RWPE1 (cell line): ENCODE measurements around the gene CARMIL1.

Experiments
- CTCF ChIA-PET: fragments of 350-600 bp; sonication (Branson Sonifier 250); formaldehyde crosslinking; extraction: SDS; loops from one replicate; lab custom pipeline; 2021; lab: Yijun Ruan, JAX
- POLR2A ChIA-PET: fragments of 400-600 bp; formaldehyde crosslinking; extraction: SDS; loops from one replicate; lab custom pipeline; 2020; ENCODE audit warnings: antibody characterized with exemption; ENCODE audit not compliant: low non-redundant PET; lab: Yijun Ruan, JAX
- DNase-seq: peaks from one replicate; pipeline ENCODE4 v3.0.0; 2012; ENCODE audit warnings: low spot score
- H3K27ac ChIP-seq: fragments of 450-650 bp; 2 replicates; pipeline ENCODE4 v1.5.1; 2017
- TF ChIP-seq, protein P1 (sequence below): fragments of 450-650 bp; conservative IDR thresholded peaks from 2 replicates; pipeline ENCODE4 v1.5.1; 2017; ENCODE audit warnings: low read depth, mild to moderate bottlenecking

CARMIL1 gene

GRCh38 chr6:25397406-25397805 lies 118.2 kb downstream of the CARMIL1 start:
- no peak overlapping the region for H3K27ac ChIP-seq
- no peak for DNase-seq
- CTCF ChIA-PET = no interaction called here
- TF ChIP-seq, protein P1, sequence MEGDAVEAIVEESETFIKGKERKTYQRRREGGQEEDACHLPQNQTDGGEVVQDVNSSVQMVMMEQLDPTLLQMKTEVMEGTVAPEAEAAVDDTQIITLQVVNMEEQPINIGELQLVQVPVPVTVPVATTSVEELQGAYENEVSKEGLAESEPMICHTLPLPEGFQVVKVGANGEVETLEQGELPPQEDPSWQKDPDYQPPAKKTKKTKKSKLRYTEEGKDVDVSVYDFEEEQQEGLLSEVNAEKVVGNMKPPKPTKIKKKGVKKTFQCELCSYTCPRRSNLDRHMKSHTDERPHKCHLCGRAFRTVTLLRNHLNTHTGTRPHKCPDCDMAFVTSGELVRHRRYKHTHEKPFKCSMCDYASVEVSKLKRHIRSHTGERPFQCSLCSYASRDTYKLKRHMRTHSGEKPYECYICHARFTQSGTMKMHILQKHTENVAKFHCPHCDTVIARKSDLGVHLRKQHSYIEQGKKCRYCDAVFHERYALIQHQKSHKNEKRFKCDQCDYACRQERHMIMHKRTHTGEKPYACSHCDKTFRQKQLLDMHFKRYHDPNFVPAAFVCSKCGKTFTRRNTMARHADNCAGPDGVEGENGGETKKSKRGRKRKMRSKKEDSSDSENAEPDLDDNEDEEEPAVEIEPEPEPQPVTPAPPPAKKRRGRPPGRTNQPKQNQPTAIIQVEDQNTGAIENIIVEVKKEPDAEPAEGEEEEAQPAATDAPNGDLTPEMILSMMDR = no peak
- POLR2A ChIA-PET = no interaction called here

GRCh38 chr6:25399885-25400284 lies 120.7 kb downstream of the CARMIL1 start:
- TF ChIP-seq, protein P1 = no peak
- H3K27ac ChIP-seq = no peak overlapping the region
- no peak for DNase-seq
- ChIA-PET CTCF (interaction anchor here (0.6 kb wide), 1 partner anchor 145 kb away, joined by 5 read pairs; no protein-coding TSS in a partner anchor), POLR2A (no interaction called here)

DNA sequence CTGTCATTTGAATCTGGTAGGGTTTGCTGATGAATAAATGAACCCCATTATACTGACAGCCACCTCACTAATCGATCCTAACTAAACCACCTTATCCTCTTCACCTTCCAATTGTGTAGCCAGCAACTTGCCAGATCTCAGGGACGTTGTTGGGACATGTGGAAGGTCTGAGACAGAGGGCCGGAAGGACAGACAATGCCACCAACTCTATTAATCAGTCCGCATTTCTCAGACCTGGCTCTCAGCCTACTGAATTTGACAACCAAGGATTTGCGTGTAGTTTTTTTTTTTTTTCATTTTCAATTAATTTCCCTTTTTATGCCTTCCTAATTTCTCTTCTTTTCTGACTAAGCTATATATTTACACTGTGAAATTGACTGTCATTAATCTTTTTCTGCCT lies 122.5 kb downstream of the CARMIL1 start:
- TF ChIP-seq, protein P1 = no peak
- no peak overlapping the region for H3K27ac ChIP-seq
- DNase-seq = no peak
- CTCF ChIA-PET = no interaction called here
- POLR2A ChIA-PET = no interaction called here

- POLR2A ChIA-PET = no interaction called here
- CTCF ChIA-PET = no interaction called here
Observed at GRCh38 chr6:25402125-25402524, 123.0 kb downstream of the CARMIL1 start.

DNA sequence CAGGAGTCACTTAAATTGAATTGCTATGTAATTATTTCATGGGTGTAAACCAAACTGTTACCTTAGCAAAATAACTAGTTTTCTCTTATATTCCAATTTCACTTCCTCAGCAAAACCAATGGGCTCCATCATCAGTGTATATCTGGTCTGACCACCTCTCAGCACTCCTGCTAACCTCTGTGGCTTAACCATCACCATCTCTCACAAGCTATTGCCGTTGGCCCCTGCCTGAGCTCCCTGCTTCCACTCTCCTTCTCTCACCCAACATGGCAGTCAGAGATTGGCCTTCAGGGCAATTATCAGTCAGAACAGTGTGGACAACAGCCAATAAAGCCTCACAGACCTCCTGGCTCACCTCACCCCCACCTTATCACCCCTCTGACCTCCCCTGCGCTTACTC lies 124.0 kb downstream of the CARMIL1 start:
- TF ChIP-seq, protein P1 = no peak
- CTCF ChIA-PET = no interaction called here
- POLR2A ChIA-PET = no interaction called here
- DNase-seq = no peak
- no peak overlapping the region for H3K27ac ChIP-seq

More at GRCh38 chr6:25402125-25402524, 123.0 kb downstream of the CARMIL1 start:
- DNase-seq = no peak
- H3K27ac ChIP-seq = no peak overlapping the region
- TF ChIP-seq, protein P1 = no peak

DNA sequence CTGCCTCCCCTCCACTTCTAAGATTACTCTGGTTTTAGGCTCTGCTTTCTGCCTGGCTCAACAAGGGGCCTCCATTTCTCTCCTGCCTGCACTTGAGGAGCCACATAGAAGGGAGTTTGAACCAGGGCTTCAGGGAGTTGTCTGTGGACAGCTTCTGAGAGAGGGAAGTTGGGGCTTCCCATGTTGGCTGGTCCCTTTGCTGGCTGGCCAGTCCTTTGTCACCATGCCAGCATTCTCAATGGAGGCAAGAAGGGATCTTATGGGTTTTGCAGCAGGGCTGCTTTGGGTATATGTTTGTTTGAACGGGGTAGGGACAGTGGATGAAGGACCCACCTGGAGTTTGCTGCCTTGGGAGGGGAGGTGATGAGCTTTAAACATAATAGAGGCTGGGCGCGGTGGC lies 124.9 kb downstream of the CARMIL1 start:
- no peak for DNase-seq
- POLR2A ChIA-PET = no interaction called here
- H3K27ac ChIP-seq = no peak overlapping the region
- TF ChIP-seq, protein P1 = no peak
- CTCF ChIA-PET = no interaction called here
